Nephron (organoid): ENCODE results near the gene SEZ6L.

Experiments used
- H3K27ac Mint-ChIP-seq, 3 experiments: 2 replicates each; pipeline ENCODE4 v1.8.0; 2020; ENCODE audit warnings: mixed read lengths in 3 of 3, mild to moderate bottlenecking in 2 of 3, moderate library complexity in 1 of 3
- H3K27me3 Mint-ChIP-seq: 2 replicates; pipeline ENCODE4 v1.8.0; 2021; ENCODE audit warnings: low read depth, mild to moderate bottlenecking, moderate library complexity, mixed read lengths
- H3K36me3 Mint-ChIP-seq: 2 replicates; pipeline ENCODE4 v1.8.0; 2020; ENCODE audit warnings: low read depth, mixed read lengths
- H3K4me1 Mint-ChIP-seq: 2 replicates; pipeline ENCODE4 v1.8.0; 2020; ENCODE audit warnings: mixed read lengths
- H3K4me3 Mint-ChIP-seq, 3 experiments: 2 replicates each; pipeline ENCODE4 v1.8.0; 2020; ENCODE audit warnings: mild to moderate bottlenecking in 3 of 3, mixed read lengths in 3 of 3, moderate library complexity in 2 of 3
- H3K9me3 Mint-ChIP-seq: 2 replicates; pipeline ENCODE4 v1.8.0; 2020; ENCODE audit warnings: mixed read lengths
- TF ChIP-seq, protein P1 (sequence below), 3 experiments: fragments of 200-600 bp; sonication (generic); IDR thresholded peaks; one replicate each; pipeline ENCODE4 v1.5.0; 2021; ENCODE audit warnings: antibody characterized with exemption in 3 of 3; ENCODE audit not compliant: unreplicated experiment in 3 of 3

The SEZ6L gene

DNA sequence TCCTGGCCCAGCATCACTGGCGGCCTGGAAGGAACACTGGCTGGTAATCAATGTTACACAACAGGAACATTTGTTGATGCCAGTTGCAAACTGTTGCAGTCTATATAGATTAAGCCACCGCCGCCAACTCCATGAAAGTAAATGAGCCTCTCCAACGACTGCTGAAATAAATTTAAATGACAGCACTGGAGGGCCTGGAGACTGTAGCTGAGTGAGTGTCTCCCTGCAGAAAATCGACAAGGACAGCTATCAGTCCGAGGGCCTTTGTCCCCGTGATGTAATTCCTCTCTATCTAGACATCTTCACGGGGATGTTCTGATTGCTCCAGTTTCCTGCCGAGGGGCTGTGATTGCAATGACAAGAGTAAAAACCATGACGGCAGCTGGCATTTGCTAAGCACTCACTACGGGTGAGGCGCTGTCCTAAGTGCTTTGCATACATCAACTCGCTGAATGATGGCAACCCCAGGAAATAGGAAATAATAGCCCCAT, 120.4 kb downstream of the SEZ6L start:
- H3K27ac Mint-ChIP-seq = no peak overlapping the region
- H3K9me3 Mint-ChIP-seq = no peaks in the 10 kb centered on the region
- H3K36me3 Mint-ChIP-seq = no peaks in the 10 kb centered on the region
- H3K4me3 Mint-ChIP-seq = no peak overlapping the region
- H3K27me3 Mint-ChIP-seq = peaks cover 25% of the 10 kb centered on the region
- H3K4me1 Mint-ChIP-seq = no peaks in the 10 kb centered on the region
- TF ChIP-seq, protein P1, sequence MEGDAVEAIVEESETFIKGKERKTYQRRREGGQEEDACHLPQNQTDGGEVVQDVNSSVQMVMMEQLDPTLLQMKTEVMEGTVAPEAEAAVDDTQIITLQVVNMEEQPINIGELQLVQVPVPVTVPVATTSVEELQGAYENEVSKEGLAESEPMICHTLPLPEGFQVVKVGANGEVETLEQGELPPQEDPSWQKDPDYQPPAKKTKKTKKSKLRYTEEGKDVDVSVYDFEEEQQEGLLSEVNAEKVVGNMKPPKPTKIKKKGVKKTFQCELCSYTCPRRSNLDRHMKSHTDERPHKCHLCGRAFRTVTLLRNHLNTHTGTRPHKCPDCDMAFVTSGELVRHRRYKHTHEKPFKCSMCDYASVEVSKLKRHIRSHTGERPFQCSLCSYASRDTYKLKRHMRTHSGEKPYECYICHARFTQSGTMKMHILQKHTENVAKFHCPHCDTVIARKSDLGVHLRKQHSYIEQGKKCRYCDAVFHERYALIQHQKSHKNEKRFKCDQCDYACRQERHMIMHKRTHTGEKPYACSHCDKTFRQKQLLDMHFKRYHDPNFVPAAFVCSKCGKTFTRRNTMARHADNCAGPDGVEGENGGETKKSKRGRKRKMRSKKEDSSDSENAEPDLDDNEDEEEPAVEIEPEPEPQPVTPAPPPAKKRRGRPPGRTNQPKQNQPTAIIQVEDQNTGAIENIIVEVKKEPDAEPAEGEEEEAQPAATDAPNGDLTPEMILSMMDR (IDR thresholded peaks at IDR 0.05; ENCODE audit: unreplicated experiment in 3 of 3) = no peak

DNA sequence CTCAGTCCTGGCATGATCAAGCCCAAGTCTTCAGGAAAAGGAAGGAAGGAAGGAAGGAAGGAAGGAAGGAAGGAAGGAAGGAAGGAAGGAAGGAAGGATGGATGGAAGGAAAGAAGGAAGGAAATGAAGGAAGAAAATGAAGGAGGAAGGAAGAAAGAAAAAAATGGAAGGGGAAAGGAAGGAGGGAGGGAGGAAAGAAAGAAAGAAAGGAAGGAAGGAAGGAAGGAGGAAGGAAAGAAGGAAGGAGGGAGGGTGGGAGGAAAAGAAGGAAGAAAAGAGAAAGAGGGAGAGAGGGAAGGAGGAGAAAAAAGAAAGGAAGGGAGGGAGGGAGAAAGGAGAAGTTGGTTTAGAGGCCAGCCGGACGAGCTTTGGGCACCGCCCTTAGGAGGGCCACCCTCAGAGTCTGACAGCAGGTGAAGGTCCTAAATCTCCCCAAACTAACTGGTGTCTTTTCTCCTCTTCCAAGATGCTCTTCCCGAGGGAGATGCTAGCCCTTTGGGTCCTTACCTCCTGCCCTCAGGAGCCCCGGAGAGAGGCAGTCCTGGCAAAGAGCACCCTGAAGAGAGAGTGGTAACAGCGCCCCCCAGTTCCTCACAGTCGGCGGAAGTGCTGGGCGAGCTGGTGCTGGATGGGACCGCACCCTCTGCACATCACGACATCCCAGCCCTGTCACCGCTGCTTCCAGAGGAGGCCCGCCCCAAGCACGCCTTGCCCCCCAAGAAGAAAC, 122.8 kb downstream of the SEZ6L start:
- H3K36me3 Mint-ChIP-seq = no peaks in the 10 kb centered on the region
- TF ChIP-seq, protein P1 (IDR thresholded peaks at IDR 0.05; ENCODE audit: unreplicated experiment in 3 of 3) = no peak
- H3K27me3 Mint-ChIP-seq = peaks cover 24% of the 10 kb centered on the region
- H3K4me3 Mint-ChIP-seq = no peak overlapping the region
- H3K27ac Mint-ChIP-seq = no peak overlapping the region
- no peaks in the 10 kb centered on the region for H3K4me1 Mint-ChIP-seq
- no peaks in the 10 kb centered on the region for H3K9me3 Mint-ChIP-seq

GRCh38 chr22:26292667-26292995, 123.4 kb downstream of the SEZ6L start:
- H3K9me3 Mint-ChIP-seq = no peaks in the 10 kb centered on the region
- H3K36me3 Mint-ChIP-seq = no peaks in the 10 kb centered on the region
- no peaks in the 10 kb centered on the region for H3K4me1 Mint-ChIP-seq
- H3K4me3 Mint-ChIP-seq = no peak overlapping the region
- TF ChIP-seq, protein P1 (IDR thresholded peaks at IDR 0.05; ENCODE audit: unreplicated experiment in 3 of 3) = no peak
- peaks cover 27% of the 10 kb centered on the region for H3K27me3 Mint-ChIP-seq
- H3K27ac Mint-ChIP-seq = no peak overlapping the region

- Mint-ChIP-seq H3K4me1 (no peaks in the 10 kb centered on the region), H3K36me3 (no peaks in the 10 kb centered on the region), H3K27ac (no peak overlapping the region), H3K9me3 (no peaks in the 10 kb centered on the region), H3K4me3 (no peak overlapping the region), H3K27me3 (peaks cover 29% of the 10 kb centered on the region)
- TF ChIP-seq, protein P1 (IDR thresholded peaks at IDR 0.05; ENCODE audit: unreplicated experiment in 3 of 3) = no peak
These were observed 126.4 kb downstream of the SEZ6L start for GRCh38 chr22:26295563-26296126.

- Mint-ChIP-seq H3K36me3 (no peaks in the 10 kb centered on the region), H3K4me3 (no peak overlapping the region)
- TF ChIP-seq, protein P1 (IDR thresholded peaks at IDR 0.05; ENCODE audit: unreplicated experiment in 3 of 3) = no peak
These were observed 129.5 kb downstream of the SEZ6L start for GRCh38 chr22:26298605-26299310.

More at GRCh38 chr22:26298605-26299310, 129.5 kb downstream of the SEZ6L start:
- Mint-ChIP-seq H3K27me3 (peaks cover 34% of the 10 kb centered on the region), H3K4me1 (no peaks in the 10 kb centered on the region), H3K9me3 (no peaks in the 10 kb centered on the region), H3K27ac (no peak overlapping the region)
